GM23338 (cell line): ENCODE data around the gene CDC42BPB. TPM values are rescaled to one million over a fixed set of nuclear protein-coding genes. Genes with fewer than 3 reads are reported as not detected.

Experiments used
- ATAC-seq: fragments of 200-7000 bp; cut with Tn5 transposase; 3 replicates; pipeline ENCODE4 v1.9.1; 2020
- DNase-seq: peaks from one replicate; pipeline ENCODE4 v3.0.0-alpha.2; 2015; ENCODE audit warnings: low spot score
- H2AFZ ChIP-seq: fragments of 200-600 bp; sonication (generic); 2 replicates; pipeline ENCODE4 v1.8.0; 2016; ENCODE audit warnings: antibody characterized with exemption, mild to moderate bottlenecking, moderate library complexity
- H3F3A ChIP-seq: fragments of 200-600 bp; sonication (generic); replicated peaks from 2 replicates; pipeline ENCODE4 v1.8.0; 2017; ENCODE audit warnings: antibody characterized with exemption, mixed run types, low read depth
- H3K27ac ChIP-seq: fragments of 200-600 bp; sonication (generic); 2 replicates; pipeline ENCODE4 v1.6.1; 2016; ENCODE audit warnings: low read depth
- H3K27me3 ChIP-seq: fragments of 200-600 bp; sonication (generic); 2 replicates; pipeline ENCODE4 v1.8.0; 2016; ENCODE audit warnings: mild to moderate bottlenecking, mixed run types, moderate library complexity; ENCODE audit not compliant: insufficient read depth
- H3K36me3 ChIP-seq: fragments of 200-600 bp; sonication (generic); 2 replicates; pipeline ENCODE4 v1.8.0; 2016; ENCODE audit warnings: mild to moderate bottlenecking; ENCODE audit not compliant: insufficient read depth
- H3K4me1 ChIP-seq: fragments of 200-600 bp; sonication (generic); 2 replicates; pipeline ENCODE4 v1.8.0; 2016; ENCODE audit warnings: mild to moderate bottlenecking, moderate library complexity; ENCODE audit not compliant: insufficient read depth
- H3K4me2 ChIP-seq: fragments of 200-600 bp; sonication (generic); 2 replicates; pipeline ENCODE4 v1.7.1; 2017; ENCODE audit warnings: mixed run types
- H3K4me3 ChIP-seq: fragments of 200-600 bp; sonication (generic); 2 replicates; pipeline ENCODE4 v1.6.1; 2016; ENCODE audit warnings: mixed run types
- H3K79me2 ChIP-seq: fragments of 200-600 bp; sonication (generic); replicated peaks from 2 replicates; pipeline ENCODE4 v1.8.0; 2017; ENCODE audit warnings: mild to moderate bottlenecking; ENCODE audit not compliant: insufficient read depth
- H3K9me2 ChIP-seq: fragments of 200-600 bp; sonication (generic); 2 replicates; pipeline ENCODE4 v1.8.0; 2017; ENCODE audit not compliant: insufficient read depth
- H4K20me1 ChIP-seq: fragments of 200-600 bp; sonication (generic); replicated peaks from 2 replicates; pipeline ENCODE4 v1.8.0; 2017; ENCODE audit warnings: mild to moderate bottlenecking; ENCODE audit not compliant: insufficient read depth
- H3K27ac Mint-ChIP-seq: 2 replicates; pipeline ENCODE4 v1.8.0; 2020; ENCODE audit warnings: inconsistent platforms, mild to moderate bottlenecking, moderate library complexity, mixed read lengths
- H3K27me3 Mint-ChIP-seq: 3 replicates; pipeline ENCODE4 v1.8.0; 2022; ENCODE audit warnings: low read depth, mild to moderate bottlenecking, moderate library complexity, mixed read lengths, inconsistent platforms; ENCODE audit not compliant: insufficient read depth, poor library complexity
- H3K36me3 Mint-ChIP-seq: 3 replicates; pipeline ENCODE4 v1.8.0; 2021; ENCODE audit warnings: low read depth, mild to moderate bottlenecking, inconsistent platforms, moderate library complexity, mixed read lengths
- H3K4me1 Mint-ChIP-seq: 3 replicates; pipeline ENCODE4 v1.8.0; 2020; ENCODE audit warnings: mild to moderate bottlenecking, inconsistent platforms, mixed read lengths
- H3K4me3 Mint-ChIP-seq: 3 replicates; pipeline ENCODE4 v1.8.0; 2021; ENCODE audit warnings: moderate library complexity, mild to moderate bottlenecking, inconsistent platforms, mixed read lengths
- H3K9me3 Mint-ChIP-seq: 3 replicates; pipeline ENCODE4 v1.8.0; 2020; ENCODE audit warnings: moderate library complexity, mild to moderate bottlenecking, inconsistent platforms, mixed read lengths
- JUNB ChIP-seq: IDR thresholded peaks from one replicate; pipeline ENCODE4 v1.6.1; 2016; ENCODE audit warnings: antibody characterized with exemption; ENCODE audit not compliant: unreplicated experiment
- POLR2AphosphoS5 ChIP-seq: IDR thresholded peaks from 2 replicates; pipeline ENCODE4 v1.6.1; 2016; ENCODE audit warnings: antibody characterized with exemption, low read depth
- STAT1 ChIP-seq: IDR thresholded peaks from one replicate; pipeline ENCODE4 v1.6.1; 2016; ENCODE audit warnings: antibody characterized with exemption; ENCODE audit not compliant: unreplicated experiment
- polyA plus RNA-seq: library from polyadenylated mRNA; unstranded; fragments of >200 nt; fragmentation: Nextera tagmentation; extraction: Ambion mirVana; gene quantifications from 2 replicates; pipeline ENCODE4 v1.2.1, GENCODE V29; 2016
- total RNA-seq: library from RNA; depleted of rRNA; stranded (reverse); fragments of >200 nt; shearing (Covaris generic); gene quantifications from 2 replicates; pipeline ENCODE4 v1.2.3, GENCODE V29; 2014
- TF ChIP-seq, protein P1 (sequence below): fragments of 250-450 bp; sonication (Bioruptor Pico); IDR thresholded peaks from 2 replicates; pipeline ENCODE4 v1.5.0; 2020; ENCODE audit warnings: mild to moderate bottlenecking, moderate library complexity

The CDC42BPB gene
- total and polyA plus RNA-seq, 2 experiments from 2014 or later: 12.3 to 127 TPM

DNA sequence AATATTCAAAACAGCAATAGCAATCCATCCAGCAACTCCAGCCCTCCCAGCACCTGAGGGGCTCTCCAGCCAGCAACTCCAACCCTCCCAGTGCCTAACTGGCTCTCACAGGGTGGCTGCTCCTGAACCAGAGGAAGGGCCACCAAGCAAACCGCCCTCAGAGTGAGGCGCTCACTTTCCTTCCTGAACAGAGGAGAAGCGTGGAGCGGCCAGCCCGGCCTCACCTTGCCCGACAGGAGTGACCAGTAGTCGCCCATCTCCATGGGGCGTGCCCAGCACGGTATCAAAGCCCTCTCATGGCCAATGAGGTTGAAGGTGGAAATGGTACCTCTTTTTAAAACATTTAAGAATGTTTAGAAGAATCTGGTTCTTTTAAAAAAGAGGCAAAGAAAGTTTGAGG, 27.4 kb downstream of the CDC42BPB start:
- DNase-seq (no peak), ATAC-seq (no peak)
- H3K4me3 Mint-ChIP-seq: no peak overlapping the region
- Histone ChIP-seq H3K4me3 (no peak overlapping the region), H3K4me1 (peaks cover 5% of the 10 kb centered on the region), H3K36me3 (no peaks in the 10 kb centered on the region), H3F3A (0 out of 2 replicates have a peak, but pooled peaks cover 2% of the 10 kb centered on the region), H3K27me3 (no peaks in the 10 kb centered on the region), H4K20me1 (peaks cover 66% of the 10 kb centered on the region), H3K9me2 (no peaks in the 10 kb centered on the region; the same call in 1 of the 2 replicates), H3K27ac (no peak overlapping the region), H3K4me2 (no peak overlapping the region), H3K79me2 (peaks cover 100% of the 10 kb centered on the region), H2AFZ (no peak overlapping the region)
- peaks cover 5% of the 10 kb centered on the region for H3K27me3 Mint-ChIP-seq
- TF ChIP-seq, protein P1, sequence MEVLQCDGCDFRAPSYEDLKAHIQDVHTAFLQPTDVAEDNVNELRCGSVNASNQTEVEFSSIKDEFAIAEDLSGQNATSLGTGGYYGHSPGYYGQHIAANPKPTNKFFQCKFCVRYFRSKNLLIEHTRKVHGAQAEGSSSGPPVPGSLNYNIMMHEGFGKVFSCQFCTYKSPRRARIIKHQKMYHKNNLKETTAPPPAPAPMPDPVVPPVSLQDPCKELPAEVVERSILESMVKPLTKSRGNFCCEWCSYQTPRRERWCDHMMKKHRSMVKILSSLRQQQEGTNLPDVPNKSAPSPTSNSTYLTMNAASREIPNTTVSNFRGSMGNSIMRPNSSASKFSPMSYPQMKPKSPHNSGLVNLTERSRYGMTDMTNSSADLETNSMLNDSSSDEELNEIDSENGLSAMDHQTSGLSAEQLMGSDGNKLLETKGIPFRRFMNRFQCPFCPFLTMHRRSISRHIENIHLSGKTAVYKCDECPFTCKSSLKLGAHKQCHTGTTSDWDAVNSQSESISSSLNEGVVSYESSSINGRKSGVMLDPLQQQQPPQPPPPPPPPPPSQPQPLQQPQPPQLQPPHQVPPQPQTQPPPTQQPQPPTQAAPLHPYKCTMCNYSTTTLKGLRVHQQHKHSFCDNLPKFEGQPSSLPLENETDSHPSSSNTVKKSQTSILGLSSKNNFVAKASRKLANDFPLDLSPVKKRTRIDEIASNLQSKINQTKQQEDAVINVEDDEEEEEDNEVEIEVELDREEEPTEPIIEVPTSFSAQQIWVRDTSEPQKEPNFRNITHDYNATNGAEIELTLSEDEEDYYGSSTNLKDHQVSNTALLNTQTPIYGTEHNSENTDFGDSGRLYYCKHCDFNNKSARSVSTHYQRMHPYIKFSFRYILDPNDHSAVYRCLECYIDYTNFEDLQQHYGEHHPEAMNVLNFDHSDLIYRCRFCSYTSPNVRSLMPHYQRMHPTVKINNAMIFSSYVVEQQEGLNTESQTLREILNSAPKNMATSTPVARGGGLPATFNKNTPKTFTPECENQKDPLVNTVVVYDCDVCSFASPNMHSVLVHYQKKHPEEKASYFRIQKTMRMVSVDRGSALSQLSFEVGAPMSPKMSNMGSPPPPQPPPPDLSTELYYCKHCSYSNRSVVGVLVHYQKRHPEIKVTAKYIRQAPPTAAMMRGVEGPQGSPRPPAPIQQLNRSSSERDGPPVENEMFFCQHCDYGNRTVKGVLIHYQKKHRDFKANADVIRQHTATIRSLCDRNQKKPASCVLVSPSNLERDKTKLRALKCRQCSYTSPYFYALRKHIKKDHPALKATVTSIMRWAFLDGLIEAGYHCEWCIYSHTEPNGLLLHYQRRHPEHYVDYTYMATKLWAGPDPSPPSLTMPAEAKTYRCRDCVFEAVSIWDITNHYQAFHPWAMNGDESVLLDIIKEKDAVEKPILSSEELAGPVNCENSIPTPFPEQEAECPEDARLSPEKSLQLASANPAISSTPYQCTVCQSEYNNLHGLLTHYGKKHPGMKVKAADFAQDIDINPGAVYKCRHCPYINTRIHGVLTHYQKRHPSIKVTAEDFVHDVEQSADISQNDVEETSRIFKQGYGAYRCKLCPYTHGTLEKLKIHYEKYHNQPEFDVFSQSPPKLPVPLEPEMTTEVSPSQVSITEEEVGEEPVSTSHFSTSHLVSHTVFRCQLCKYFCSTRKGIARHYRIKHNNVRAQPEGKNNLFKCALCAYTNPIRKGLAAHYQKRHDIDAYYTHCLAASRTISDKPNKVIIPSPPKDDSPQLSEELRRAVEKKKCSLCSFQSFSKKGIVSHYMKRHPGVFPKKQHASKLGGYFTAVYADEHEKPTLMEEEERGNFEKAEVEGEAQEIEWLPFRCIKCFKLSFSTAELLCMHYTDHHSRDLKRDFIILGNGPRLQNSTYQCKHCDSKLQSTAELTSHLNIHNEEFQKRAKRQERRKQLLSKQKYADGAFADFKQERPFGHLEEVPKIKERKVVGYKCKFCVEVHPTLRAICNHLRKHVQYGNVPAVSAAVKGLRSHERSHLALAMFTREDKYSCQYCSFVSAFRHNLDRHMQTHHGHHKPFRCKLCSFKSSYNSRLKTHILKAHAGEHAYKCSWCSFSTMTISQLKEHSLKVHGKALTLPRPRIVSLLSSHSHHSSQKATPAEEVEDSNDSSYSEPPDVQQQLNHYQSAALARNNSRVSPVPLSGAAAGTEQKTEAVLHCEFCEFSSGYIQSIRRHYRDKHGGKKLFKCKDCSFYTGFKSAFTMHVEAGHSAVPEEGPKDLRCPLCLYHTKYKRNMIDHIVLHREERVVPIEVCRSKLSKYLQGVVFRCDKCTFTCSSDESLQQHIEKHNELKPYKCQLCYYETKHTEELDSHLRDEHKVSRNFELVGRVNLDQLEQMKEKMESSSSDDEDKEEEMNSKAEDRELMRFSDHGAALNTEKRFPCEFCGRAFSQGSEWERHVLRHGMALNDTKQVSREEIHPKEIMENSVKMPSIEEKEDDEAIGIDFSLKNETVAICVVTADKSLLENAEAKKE: no peak
- H3K4me1 Mint-ChIP-seq: peaks cover 2% of the 10 kb centered on the region; the same call in 1 of the 3 replicates
- peaks cover 6% of the 10 kb centered on the region; the same call in 1 of the 3 replicates for H3K9me3 Mint-ChIP-seq
- peaks cover 9% of the 10 kb centered on the region; the same call in 2 of the 3 replicates for H3K36me3 Mint-ChIP-seq
- no peak overlapping the region for H3K27ac Mint-ChIP-seq

DNA sequence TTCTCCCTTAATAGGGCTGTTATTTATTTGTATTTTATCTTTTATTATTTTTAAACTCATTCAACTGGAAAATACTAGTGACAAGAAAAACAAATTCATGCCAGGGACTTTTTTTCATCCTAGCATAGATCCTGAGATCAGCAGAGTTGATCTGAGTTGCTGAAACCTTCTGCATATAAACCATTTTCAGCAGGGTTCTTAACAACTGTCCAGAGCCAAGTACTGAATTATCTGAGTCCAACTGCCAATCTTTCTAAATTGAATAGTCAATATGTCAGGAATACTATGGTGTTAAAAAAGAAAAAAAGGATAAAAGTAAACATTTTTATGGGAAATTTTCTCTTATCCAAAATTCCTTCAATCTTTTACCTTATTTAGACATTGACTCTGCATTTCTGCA, 28.6 kb downstream of the CDC42BPB start:
- ATAC-seq: no peak
- H3K4me3 Mint-ChIP-seq: no peak overlapping the region
- no peak overlapping the region for H2AFZ ChIP-seq
- no peak for TF ChIP-seq JUNB
- TF ChIP-seq POLR2AphosphoS5: no peak
- TF ChIP-seq STAT1: no peak
- TF ChIP-seq, protein P1: no peak

More for the DNA sequence above, 28.6 kb downstream of the CDC42BPB start:
- H3F3A ChIP-seq: 0 out of 2 replicates have a peak, but pooled peaks cover 2% of the 10 kb centered on the region
- no peaks in the 10 kb centered on the region for H3K27me3 ChIP-seq
- peaks cover 100% of the 10 kb centered on the region for H3K79me2 ChIP-seq
- Mint-ChIP-seq H3K27ac (no peak overlapping the region), H3K36me3 (peaks cover 9% of the 10 kb centered on the region; the same call in 2 of the 3 replicates), H3K9me3 (peaks cover 6% of the 10 kb centered on the region; the same call in 1 of the 3 replicates), H3K27me3 (peaks cover 12% of the 10 kb centered on the region), H3K4me1 (peaks cover 11% of the 10 kb centered on the region; the same call in 2 of the 3 replicates)
- DNase-seq: no peak
- no peak overlapping the region for H3K4me3 ChIP-seq
- no peaks in the 10 kb centered on the region for H3K36me3 ChIP-seq
- no peak overlapping the region for H3K4me2 ChIP-seq
- H4K20me1 ChIP-seq: peaks cover 71% of the 10 kb centered on the region
- no peak overlapping the region for H3K27ac ChIP-seq
- H3K4me1 ChIP-seq: peaks cover 10% of the 10 kb centered on the region
- H3K9me2 ChIP-seq: no peaks in the 10 kb centered on the region; the same call in 1 of the 2 replicates
